ENCODE measurements around the gene SNX25. TPM values are rescaled to one million over a fixed set of nuclear protein-coding genes. Genes with fewer than 3 reads are reported as not detected.

The SNX25 gene
- 20.2 and 26.0 TPM in 2 replicates for total RNA-seq (ENCODE audit: low replicate concordance)

DNA sequence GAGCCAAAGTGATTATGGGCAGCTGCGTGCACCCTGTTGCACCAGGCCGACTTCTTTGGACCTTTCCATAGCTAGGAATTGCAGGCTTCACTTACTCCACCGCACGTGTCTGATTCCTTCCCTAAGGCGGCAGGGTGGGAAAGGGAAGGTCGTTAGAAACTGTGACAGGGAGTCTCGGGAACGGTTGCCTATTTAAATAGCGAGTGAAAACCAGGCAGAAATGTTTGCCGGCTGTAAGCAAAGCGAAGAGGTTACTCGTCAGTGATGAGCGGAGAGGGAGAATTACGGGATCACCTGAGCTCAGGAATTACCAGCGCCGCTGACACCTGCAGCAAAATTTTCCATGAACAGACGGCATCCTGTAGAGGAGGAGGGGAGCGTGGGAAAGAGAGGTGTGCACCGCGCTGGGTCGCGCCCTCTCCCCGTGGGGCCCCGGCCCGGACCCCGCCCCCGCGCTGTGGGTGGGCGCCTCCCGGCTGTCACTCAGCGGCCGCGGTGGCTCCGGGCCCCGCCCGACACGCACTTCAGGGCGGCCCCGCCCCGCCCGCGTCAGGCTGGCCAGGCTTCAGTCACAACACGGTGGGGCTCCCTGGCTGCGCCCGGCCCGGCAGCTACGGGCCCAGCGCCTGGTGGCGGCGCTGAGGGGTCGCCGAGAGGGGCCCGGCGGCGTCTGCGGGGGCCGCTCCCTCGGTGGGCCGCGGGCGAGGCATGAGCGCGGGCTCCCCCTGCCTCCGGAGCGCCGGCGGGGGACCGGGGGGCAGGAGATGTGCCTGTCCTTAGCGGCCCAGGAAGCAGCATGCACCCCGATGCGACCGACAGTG lies at the start of gene SNX25:
TSS of gene SNX25 (plus strand) at position 568 of the 821 bp plus-strand sequence. CDS start at position 797, 229 bp downstream.

DNA sequence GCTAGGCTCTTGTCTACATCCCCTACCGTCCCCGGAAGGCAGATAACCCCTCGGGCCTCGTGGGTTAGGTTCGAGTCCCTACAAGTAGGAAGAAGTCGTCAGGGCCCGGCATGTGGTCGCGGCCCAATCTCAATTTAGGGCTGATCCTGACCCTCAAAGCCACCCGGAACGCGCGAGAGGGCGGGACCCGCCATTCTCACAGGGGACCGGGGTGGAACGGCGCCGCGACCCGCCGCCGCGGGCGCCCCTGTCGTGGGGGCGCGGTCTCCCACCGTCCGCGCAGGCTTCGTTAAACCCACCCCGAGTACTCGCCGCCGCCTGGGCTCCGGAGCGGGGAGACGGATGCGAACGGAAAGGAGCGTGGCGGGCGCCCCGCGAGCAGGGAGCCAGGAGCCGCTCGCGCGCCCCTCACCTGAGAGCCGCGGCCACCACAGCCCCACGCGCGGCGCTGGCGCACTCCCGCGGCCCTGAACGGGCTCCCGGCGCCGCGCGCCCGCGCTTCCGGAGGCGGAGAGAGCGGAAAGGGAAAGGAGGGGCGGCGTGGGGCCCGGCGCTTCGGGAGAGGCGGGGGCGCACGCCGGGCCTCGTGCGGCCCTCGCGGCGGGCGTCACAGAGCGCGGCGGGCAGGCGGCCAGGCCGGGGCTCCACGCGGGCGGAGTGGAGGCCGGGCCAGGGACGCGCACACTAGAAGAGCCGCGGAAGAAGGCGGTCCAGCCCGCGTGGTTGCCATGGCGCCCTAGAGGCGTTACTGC lies 5.7 kb upstream of the SNX25 start, which contains the start of gene CFAP97:
TSS of gene CFAP97 (minus strand) at position 515 of the 752 bp plus-strand sequence. CDS start 12,804 bp downstream, outside the sequence.

DNA sequence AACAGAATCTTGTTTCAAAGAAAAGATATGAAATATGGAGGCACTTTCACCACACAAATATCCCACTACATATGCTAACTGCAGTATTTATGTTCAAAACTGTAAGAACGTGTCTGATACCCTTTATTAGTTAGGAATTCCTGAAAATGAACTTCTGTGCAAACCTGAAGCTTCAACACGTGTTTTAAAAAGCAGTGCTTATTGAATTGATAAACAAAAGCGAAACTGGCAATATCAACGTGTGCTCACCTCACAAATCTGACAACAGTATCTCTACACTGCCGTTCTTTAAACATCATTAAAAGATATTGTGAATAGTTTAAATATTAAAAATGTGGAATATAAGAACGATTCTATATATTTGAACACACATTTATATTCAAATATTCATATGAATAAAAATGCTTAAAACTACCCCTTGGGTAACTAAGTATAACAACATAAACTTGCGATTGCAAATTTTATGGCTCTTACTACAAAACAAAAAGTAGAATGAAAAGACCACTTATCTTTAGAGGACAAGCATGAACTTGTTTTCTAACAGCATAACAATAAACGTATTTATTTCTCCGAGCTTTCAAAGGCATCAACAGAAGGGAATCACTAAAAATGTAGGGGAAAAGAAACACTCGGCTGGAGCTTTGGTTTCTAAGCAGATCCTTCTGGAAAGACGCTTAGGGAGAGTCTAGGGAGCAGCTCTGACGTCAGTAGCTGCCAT lies 186.0 kb downstream of the SNX25 start, which contains the start of gene LRP2BP:
TSS of gene LRP2BP (minus strand) at position 687 of the 718 bp plus-strand sequence. CDS start 17,738 bp downstream, outside the sequence.

DNA sequence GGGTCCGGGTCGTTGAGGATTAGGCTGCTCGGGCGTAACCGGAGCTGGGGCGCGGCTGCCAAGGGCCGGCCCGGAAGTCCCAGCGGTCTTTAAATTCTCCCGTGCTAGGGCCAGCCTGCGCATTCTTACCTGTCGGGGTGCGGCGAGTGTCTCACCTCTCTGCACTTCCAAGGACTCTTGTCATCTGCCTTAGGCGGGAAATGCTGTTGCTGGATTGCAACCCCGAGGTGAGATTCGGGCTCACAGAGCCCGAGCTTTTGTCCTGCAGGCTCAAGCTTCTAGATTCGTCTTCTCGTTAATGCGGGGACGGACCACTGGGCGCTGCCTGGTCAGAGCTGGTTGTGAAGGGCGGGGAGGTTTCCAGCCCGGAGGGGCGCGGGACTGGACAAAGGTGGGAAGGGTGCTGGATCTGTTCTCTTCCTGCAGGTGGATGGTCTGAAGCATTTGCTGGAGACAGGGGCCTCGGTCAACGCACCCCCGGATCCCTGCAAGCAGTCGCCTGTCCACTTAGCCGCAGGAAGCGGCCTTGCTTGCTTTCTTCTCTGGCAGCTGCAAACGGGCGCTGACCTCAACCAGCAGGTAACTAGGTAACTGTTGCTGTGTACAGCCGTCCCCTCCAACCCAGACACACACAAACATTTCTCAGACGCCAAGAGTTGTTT lies 187.5 kb downstream of the SNX25 start, which contains the start of gene ANKRD37:
TSS of gene ANKRD37 (plus strand) at position 118 of the 662 bp plus-strand sequence. CDS start at position 201, 83 bp downstream.

Other genes with a start within 250 kb of the SNX25 start
- gene HELT, start 191.1 kb upstream of the SNX25 start, total RNA-seq (ENCODE audit: low replicate concordance) = not detected in 2 replicates
- 9.2 and 12.6 TPM in 2 replicates for gene SLC25A4, start 66.3 kb upstream of the SNX25 start, total RNA-seq (ENCODE audit: low replicate concordance)
- gene CFAP97, start 5.6 kb upstream of the SNX25 start, total RNA-seq (ENCODE audit: low replicate concordance) = 12.1 and 24.1 TPM in 2 replicates
- gene LRP2BP, start 186.3 kb downstream of the SNX25 start, total RNA-seq (ENCODE audit: low replicate concordance) = 0.35 and 0.38 TPM in 2 replicates
- gene ANKRD37, start 187.2 kb downstream of the SNX25 start, total RNA-seq (ENCODE audit: low replicate concordance) = 8.1 and 10.1 TPM in 2 replicates
- 42.8 and 43.9 TPM in 2 replicates for gene UFSP2, start 216.4 kb downstream of the SNX25 start, total RNA-seq (ENCODE audit: low replicate concordance)